GM12864 (cell line): Measurements from ENCODE around the gene KRTCAP2.
"Not testable (repeated sequence)": the region's sequence is repeated elsewhere in the genome, so short reads cannot be mapped to it uniquely, and the experiment has no call there.

Source experiments
- DNase-seq: peaks from one replicate; pipeline ENCODE4 v3.0.0-alpha.2; 2011; ENCODE audit warnings: low read depth
- H3K4me3 ChIP-seq: 2 replicates; pipeline ENCODE4 v1.5.1; 2011; ENCODE audit warnings: mild to moderate bottlenecking, low read depth, low read length, control low read depth
- TF ChIP-seq, protein P1 (sequence below): IDR thresholded peaks from 2 replicates; pipeline ENCODE4 v1.5.1; 2011; ENCODE audit warnings: low read depth, mild to moderate bottlenecking, moderate library complexity, low read length, control low read depth, inconsistent platforms; ENCODE audit errors: missing control alignments

Gene KRTCAP2

DNA sequence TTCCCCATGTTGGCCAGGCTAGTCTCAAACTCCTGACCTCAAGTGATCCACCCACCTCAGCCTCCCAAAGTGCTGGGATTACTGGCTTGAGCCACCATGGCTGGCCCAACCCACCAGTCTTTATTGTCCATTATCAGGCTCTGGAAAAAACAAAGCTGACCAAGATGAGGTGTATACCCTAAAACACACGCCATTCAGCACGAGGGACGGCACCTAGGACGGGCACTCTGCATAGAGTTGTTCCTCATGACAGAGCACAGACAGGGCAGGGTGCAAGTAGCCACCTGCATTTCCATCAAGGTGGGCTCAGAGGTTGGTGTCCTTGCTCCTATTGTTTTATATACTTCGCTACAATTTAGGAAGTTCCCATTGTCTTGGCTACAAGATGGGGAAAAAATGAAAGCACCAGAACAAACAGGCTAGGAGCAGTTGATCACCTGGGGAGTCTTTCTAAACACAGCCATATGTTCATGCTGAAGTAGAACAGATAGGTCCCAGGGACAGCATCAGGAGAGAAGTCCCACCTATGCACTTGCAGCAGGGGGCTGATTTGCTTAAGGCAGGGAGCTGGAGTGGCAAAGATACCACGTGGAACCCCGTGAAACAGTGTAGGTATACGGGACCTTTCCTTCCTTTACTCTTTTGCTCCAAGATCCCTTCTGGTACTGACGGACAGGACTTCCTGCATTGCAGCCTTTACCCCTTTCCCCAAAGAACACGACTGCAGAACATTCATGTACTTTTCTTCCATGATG lies 4.5 kb downstream of the KRTCAP2 start:
- H3K4me3 ChIP-seq, result no peak overlapping the region
- DNase-seq, result no peak
- TF ChIP-seq, protein P1, sequence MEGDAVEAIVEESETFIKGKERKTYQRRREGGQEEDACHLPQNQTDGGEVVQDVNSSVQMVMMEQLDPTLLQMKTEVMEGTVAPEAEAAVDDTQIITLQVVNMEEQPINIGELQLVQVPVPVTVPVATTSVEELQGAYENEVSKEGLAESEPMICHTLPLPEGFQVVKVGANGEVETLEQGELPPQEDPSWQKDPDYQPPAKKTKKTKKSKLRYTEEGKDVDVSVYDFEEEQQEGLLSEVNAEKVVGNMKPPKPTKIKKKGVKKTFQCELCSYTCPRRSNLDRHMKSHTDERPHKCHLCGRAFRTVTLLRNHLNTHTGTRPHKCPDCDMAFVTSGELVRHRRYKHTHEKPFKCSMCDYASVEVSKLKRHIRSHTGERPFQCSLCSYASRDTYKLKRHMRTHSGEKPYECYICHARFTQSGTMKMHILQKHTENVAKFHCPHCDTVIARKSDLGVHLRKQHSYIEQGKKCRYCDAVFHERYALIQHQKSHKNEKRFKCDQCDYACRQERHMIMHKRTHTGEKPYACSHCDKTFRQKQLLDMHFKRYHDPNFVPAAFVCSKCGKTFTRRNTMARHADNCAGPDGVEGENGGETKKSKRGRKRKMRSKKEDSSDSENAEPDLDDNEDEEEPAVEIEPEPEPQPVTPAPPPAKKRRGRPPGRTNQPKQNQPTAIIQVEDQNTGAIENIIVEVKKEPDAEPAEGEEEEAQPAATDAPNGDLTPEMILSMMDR, result no peak

DNA sequence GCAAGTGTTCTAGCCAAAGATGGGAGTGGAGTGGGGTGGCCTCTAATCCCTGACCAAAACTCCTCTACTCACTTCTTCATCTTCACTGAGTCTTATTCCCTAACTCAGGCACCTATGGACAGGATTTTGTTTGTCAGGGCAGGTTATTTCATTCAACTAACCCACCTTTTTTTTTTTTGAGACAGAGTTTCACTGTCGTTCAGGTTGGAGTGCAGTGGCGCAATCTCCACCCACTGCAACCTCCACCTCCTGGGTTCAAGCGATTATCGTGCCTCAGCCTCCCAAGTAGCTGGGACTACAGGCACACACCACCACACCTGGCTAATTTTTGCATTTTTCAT lies 5.0 kb downstream of the KRTCAP2 start:
- DNase-seq, H3K4me3 ChIP-seq: not testable (repeated sequence)

DNA sequence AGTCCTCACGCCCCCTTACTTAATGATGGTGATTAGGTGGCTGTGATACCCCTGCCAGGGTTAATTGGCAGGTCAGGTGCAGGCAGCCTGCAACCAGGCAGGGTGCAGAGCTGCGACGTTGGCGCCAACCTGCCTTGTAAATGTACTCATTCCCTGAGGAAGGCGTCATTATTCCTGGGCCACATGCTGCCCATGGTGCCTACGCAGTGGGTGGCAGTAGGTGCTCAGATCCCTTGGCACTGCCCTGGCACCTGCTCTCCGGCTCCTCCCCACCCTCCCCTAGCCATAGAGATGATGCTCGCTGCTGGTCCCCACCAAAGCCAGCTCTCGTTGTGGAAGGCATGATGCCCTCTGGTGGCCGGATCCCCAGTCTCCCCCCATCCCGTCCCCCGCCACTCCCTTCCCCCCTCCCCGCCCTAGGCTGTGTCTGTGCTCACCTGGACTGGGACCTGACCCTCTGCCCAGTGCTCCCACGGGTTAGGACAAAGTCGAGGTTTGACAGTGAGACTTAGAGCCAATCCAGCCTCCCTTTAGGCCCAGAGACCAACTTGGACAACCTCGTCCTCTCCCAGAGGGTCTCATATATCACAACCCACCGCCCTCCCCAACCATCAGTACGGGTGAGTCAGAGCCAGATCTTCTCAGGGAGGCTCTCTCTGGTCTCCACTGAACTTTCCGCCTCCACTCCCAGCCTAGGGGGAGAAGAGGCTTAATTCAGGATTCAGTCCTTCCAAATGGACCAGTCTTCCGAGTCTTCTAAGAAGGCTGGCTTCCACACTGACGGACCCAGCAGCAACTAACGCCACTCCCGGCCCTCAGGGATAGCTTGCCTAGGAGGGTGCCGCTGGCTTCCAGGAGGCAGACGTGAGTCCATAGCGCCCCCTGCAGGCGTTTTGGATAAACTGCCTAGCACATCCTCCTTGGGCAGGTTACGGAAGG lies 5.7 kb downstream of the KRTCAP2 start:
- TF ChIP-seq, protein P1, result peak; percentile 92
- no peak overlapping the region for H3K4me3 ChIP-seq
- DNase-seq, result peak; percentile 51

DNA sequence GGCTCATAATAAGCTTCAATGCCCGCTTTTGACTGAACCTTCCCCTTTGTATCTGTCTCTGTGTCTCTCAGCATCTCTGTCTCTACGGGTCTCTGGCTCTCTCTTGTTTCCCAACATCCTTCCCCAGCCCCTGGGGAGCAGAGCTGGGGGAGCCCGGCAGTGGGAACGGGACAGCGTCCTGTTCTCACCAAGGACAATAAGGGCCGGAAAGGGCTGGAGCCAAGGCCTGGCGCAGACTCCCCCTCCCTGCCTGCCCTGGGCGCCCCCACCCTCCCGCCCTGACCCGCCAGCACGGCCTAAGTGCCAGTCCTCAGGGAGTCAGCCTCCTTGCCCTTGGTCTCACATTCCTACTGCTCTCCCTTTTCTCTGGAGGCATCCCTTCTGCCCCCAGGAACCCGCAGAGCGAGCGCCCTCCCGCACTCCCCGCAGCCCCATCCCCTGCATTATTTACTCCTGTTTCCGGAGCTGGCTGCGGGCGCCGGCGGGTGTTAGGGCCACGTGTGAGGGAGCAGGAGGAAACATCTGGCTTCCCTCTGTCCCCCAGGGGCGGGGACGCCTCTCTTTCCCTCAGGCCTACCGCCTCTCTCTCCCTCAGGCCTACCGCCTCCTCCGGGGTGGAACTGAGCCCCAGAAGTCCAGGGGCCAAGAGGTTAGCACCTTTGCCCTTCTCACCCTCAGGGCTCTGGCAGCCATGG lies 6.5 kb downstream of the KRTCAP2 start:
- DNase-seq, result no peak
- TF ChIP-seq, protein P1, result no peak
- no peak overlapping the region for H3K4me3 ChIP-seq

DNA sequence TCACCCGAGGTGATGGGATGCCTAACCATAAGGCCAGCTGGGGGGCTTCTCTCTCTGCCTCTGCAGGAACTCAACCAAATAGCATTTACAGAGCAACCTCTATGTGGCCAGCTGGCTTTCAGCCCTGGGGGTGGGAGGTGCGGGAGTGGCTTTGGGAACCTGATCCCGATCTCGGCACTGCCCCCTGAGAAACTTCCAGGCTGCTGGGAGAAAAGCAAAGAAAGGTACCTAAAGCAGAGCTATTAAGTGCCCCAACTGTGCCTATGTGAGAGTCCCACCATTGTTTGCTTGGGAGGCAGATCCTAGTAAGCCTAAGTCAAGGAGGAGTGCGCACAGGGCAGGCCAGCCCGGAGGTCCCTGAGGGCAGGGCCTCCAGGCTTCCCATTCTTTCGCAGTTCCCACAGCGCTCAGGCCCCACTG lies 7.0 kb downstream of the KRTCAP2 start:
- no peak overlapping the region for H3K4me3 ChIP-seq
- TF ChIP-seq, protein P1, result no peak
- no peak for DNase-seq

DNA sequence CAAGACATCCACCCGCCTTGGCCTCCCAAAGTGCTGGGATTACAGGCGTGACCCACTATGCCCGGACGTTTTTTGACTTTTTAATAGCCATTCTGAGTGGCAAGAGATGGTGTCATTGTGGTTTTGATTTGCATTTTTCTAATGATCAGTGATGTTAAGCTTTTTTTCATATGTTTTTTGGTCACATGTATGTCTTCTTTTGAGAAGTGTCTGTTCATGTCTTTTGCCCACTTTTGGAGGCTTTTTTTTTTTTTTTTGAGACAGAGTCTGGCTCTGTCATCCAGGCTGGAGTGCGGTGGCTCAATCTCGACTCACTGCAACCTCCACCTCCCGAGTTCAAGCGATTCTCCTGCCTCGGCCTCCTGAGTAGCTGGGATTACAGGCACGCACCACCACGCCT lies 8.5 kb downstream of the KRTCAP2 start:
- H3K4me3 ChIP-seq, DNase-seq: not testable (repeated sequence)

DNA sequence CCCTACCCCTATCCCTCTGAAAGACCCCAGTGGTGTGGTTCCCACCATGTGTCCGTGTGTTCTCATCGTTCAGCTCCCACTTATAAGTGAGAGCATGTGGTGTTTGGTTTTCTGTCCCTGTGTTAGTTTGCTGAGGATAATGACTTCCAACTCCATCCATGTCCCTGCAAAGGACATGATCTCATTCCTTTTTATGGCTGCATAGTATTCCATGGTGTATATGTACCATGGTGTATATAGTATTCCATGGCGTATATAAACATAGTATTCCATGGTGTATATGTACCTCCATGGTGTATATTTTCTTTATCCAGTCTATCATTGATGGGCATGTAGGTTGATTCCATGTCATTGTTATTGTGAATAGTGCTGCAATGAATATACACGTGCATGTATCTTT lies 9.3 kb downstream of the KRTCAP2 start:
- not testable (repeated sequence) for H3K4me3 ChIP-seq, DNase-seq

DNA sequence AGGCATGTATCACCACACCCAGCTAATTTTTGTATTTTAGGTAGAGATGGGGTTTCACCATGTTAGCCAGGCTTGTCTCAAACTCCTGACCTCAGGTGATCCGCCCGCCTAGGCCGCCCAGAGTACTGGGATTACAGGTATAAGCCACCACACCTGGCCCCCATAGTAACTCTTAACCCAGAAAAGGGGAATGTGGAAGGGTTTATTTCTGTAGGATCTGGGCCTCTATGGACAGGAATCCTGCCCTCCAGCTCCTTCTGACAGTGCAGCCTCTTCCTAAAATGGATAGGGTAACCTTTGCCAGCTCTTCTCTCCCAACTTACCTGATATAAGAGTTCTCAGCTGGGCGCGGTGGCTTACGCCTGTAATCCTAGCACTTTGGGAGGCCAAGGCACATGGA lies 10.5 kb downstream of the KRTCAP2 start:
- H3K4me3 ChIP-seq, result not testable (repeated sequence)

More for the DNA sequence above, 10.5 kb downstream of the KRTCAP2 start:
- DNase-seq, result not testable (repeated sequence)
